Measurements from ENCODE around the gene GABRG3. TPM values are rescaled to one million over a fixed set of nuclear protein-coding genes. Genes with fewer than 3 reads are reported as not detected.
A peak's percentile ranks its signal among the peaks of the same experiment; 100 is the strongest.

GABRG3 gene
- total RNA-seq = 2.0 TPM
- polyA plus RNA-seq = 0.71 TPM
- long read RNA-seq, donor 1 = 0 reads
- long read RNA-seq, donor 2 = 0 reads
- long read RNA-seq, donor 3, partial matches to known transcripts = 0 of 1 reads
- long read RNA-seq, donor 3, other reads (novel, unspliced or antisense) = 0 of 1 reads
- long read RNA-seq, donor 4, partial matches to known transcripts = 0 of 1 reads
- long read RNA-seq, donor 4, other reads (novel, unspliced or antisense) = 0 of 1 reads
- long read RNA-seq, donor 5 = 0 reads
- long read RNA-seq, donor 6 = 0 reads
- long read RNA-seq, donor 7 = 0 reads
- long read RNA-seq, donor 8 = 0 reads
- long read RNA-seq, donor 9 = 0 reads
- long read RNA-seq, donor 10, partial matches to known transcripts = 0 of 1 reads
- long read RNA-seq, donor 10, other reads (novel, unspliced or antisense) = 0 of 1 reads

DNA sequence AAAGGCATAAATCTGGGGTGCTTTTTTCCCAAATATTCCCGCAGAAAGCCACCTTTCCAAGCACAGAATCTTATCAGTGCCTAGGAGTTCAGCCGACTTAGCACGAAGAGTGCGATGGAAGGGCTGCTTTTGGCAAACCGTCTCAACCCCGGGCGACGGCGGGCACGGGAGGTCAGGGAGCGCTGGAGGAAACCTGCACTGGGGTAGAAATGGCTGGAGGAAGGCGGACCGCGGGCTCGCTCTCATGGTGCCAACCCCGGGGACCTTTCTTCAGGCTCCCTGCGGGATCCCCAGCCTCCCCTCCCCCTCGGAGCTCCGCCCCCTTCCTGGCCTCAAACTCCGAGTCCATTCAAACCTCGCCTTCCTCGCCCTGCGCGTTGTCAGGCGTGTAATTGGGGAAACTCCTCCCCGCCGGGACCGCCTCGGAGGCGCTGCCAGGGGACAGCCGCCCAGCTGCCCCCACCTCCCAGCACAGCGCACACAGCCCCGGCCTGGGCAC lies at the start of gene GABRG3:
Gene GABRG3 (plus strand): TSS at position 470 of the 499 bp plus-strand sequence.
- Histone ChIP-seq H3K27ac (ENCODE audit: low read depth in 1 of 2, low read length in 1 of 2) (no peak within 1 kb of the TSS), H3K27me3 (ENCODE audit: control insufficient read depth in 2 of 2, insufficient read depth in 1 of 2, low read length in 1 of 2) (peaks cover 23 to 29% of the 10 kb centered on the region in 2 donors), H3K36me3 (ENCODE audit: control insufficient read depth in 2 of 2, insufficient read depth in 2 of 2, low read length in 1 of 2) (no peaks in the 10 kb centered on the region), H3K4me1 (ENCODE audit: control insufficient read depth in 2 of 2, insufficient read depth in 2 of 2, low read length in 2 of 2) (no peaks in the 10 kb centered on the region), H3K4me3 (ENCODE audit: low read length in 2 of 2) (peak within 1 kb of the TSS in 1 of 2 donors; percentile 11), H3K9me3 (ENCODE audit: control insufficient read depth in 2 of 2, insufficient read depth in 1 of 2, low read length in 1 of 2) (no peaks in the 10 kb centered on the region)
- no peak for DNase-seq (ENCODE audit: low read depth in 6 of 9, low spot score in 9 of 9)
- WGBS = 5% methylated on average over 33 of the region's 33 CpGs

DNA sequence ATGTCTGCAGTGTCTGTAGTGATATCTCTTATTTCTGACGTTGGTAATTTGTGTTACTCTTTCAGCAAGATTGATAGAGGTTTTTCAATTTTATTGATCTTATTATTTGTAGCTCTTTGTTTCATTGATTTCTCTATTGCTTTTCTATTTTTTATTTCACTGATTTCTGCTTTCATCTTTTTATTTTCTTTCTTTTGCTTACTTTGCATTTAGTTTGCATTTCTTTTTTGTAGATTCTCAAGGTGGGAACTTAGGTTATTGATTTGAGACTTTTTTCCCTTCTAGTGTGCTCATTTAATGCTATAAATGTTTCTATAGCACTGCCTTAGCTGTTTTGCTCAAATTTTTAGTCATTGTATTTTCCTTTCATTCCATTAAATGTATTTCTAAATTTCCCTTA lies 49.5 kb upstream of the GABRG3 start:
- Histone ChIP-seq H3K4me3 (ENCODE audit: low read length in 2 of 2) (no peak overlapping the region), H3K9me3 (ENCODE audit: control insufficient read depth in 2 of 2, insufficient read depth in 1 of 2, low read length in 1 of 2) (no peaks in the 10 kb centered on the region), H3K36me3 (ENCODE audit: control insufficient read depth in 2 of 2, insufficient read depth in 2 of 2, low read length in 1 of 2) (no peaks in the 10 kb centered on the region), H3K27me3 (ENCODE audit: control insufficient read depth in 2 of 2, insufficient read depth in 1 of 2, low read length in 1 of 2) (no peaks in the 10 kb centered on the region), H3K27ac (ENCODE audit: low read depth in 1 of 2, low read length in 1 of 2) (no peak overlapping the region), H3K4me1 (ENCODE audit: control insufficient read depth in 2 of 2, insufficient read depth in 2 of 2, low read length in 2 of 2) (no peaks in the 10 kb centered on the region)
- WGBS = 83% methylated on average over 1 of the region's 1 CpG
- no peak for DNase-seq (ENCODE audit: low read depth in 6 of 9, low spot score in 9 of 9)

- H3K27me3 ChIP-seq (ENCODE audit: control insufficient read depth in 2 of 2, insufficient read depth in 1 of 2, low read length in 1 of 2) = no peaks in the 10 kb centered on the region
- DNase-seq (ENCODE audit: low read depth in 6 of 9, low spot score in 9 of 9) = no peak
- no peak overlapping the region for H3K27ac ChIP-seq (ENCODE audit: low read depth in 1 of 2, low read length in 1 of 2)
- no peaks in the 10 kb centered on the region for H3K36me3 ChIP-seq (ENCODE audit: control insufficient read depth in 2 of 2, insufficient read depth in 2 of 2, low read length in 1 of 2)
- H3K4me3 ChIP-seq (ENCODE audit: low read length in 2 of 2) = no peak overlapping the region
- H3K4me1 ChIP-seq (ENCODE audit: control insufficient read depth in 2 of 2, insufficient read depth in 2 of 2, low read length in 2 of 2) = no peaks in the 10 kb centered on the region
- 87% methylated on average over 2 of the region's 2 CpGs for WGBS
- no peaks in the 10 kb centered on the region for H3K9me3 ChIP-seq (ENCODE audit: control insufficient read depth in 2 of 2, insufficient read depth in 1 of 2, low read length in 1 of 2)
Observed at GRCh38 chr15:26926081-26926480, 44.9 kb upstream of the GABRG3 start.

DNA sequence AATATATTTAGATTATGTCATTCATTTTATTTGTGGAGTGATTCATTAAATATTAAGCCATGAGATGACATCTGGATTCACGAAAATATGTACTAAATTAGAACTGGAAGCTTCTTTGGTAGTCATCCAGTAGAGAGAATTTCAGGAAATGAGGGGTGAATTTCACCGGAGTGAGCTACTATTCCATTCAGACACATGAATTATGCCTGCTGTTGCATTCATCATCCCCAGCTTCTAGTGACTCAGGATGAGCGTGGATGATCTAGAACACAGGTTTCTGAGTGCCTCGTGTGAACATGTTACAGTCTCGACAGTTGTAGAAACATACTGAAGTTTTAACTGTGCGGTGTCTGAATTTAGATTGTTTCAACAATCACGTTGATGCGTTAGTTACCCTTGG lies 42.9 kb upstream of the GABRG3 start:
- no peak for DNase-seq (ENCODE audit: low read depth in 6 of 9, low spot score in 9 of 9)
- H3K4me3 ChIP-seq (ENCODE audit: low read length in 2 of 2) = no peak overlapping the region
- H3K4me1 ChIP-seq (ENCODE audit: control insufficient read depth in 2 of 2, insufficient read depth in 2 of 2, low read length in 2 of 2) = no peaks in the 10 kb centered on the region
- no peaks in the 10 kb centered on the region for H3K36me3 ChIP-seq (ENCODE audit: control insufficient read depth in 2 of 2, insufficient read depth in 2 of 2, low read length in 1 of 2)
- H3K27me3 ChIP-seq (ENCODE audit: control insufficient read depth in 2 of 2, insufficient read depth in 1 of 2, low read length in 1 of 2) = no peaks in the 10 kb centered on the region
- H3K27ac ChIP-seq (ENCODE audit: low read depth in 1 of 2, low read length in 1 of 2) = no peak overlapping the region
- 88% methylated on average over 8 of the region's 8 CpGs for WGBS
- no peaks in the 10 kb centered on the region for H3K9me3 ChIP-seq (ENCODE audit: control insufficient read depth in 2 of 2, insufficient read depth in 1 of 2, low read length in 1 of 2)

DNA sequence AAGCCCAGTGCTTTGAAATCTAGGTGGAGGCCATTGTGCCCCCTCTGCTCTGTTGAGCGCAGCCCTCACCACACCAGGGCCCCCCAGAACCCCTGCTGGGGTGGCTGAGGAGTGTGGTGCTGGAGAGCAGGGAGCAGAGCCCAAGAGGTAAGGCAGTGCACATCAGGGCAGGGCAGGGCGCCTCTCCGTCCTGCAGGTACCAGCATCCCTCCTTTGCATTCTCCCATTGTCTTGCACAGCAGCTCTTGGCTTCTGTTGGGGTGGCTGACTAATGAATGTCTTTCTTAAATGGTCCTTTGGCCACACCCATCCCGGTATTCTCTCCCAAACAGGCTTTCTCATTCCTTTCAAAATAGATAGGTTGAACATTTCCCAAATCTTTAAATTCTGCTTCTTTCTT lies 41.4 kb upstream of the GABRG3 start:
- 92% methylated on average over 4 of the region's 4 CpGs for WGBS
- Histone ChIP-seq H3K4me1 (ENCODE audit: control insufficient read depth in 2 of 2, insufficient read depth in 2 of 2, low read length in 2 of 2) (no peaks in the 10 kb centered on the region), H3K27me3 (ENCODE audit: control insufficient read depth in 2 of 2, insufficient read depth in 1 of 2, low read length in 1 of 2) (no peaks in the 10 kb centered on the region), H3K27ac (ENCODE audit: low read depth in 1 of 2, low read length in 1 of 2) (no peak overlapping the region), H3K36me3 (ENCODE audit: control insufficient read depth in 2 of 2, insufficient read depth in 2 of 2, low read length in 1 of 2) (no peaks in the 10 kb centered on the region), H3K9me3 (ENCODE audit: control insufficient read depth in 2 of 2, insufficient read depth in 1 of 2, low read length in 1 of 2) (no peaks in the 10 kb centered on the region), H3K4me3 (ENCODE audit: low read length in 2 of 2) (no peak overlapping the region)
- no peak for DNase-seq (ENCODE audit: low read depth in 6 of 9, low spot score in 9 of 9)

- DNase-seq (ENCODE audit: low read depth in 6 of 9, low spot score in 9 of 9) = no peak
- Histone ChIP-seq H3K27ac (ENCODE audit: low read depth in 1 of 2, low read length in 1 of 2) (no peak overlapping the region), H3K4me1 (ENCODE audit: control insufficient read depth in 2 of 2, insufficient read depth in 2 of 2, low read length in 2 of 2) (no peaks in the 10 kb centered on the region), H3K27me3 (ENCODE audit: control insufficient read depth in 2 of 2, insufficient read depth in 1 of 2, low read length in 1 of 2) (no peaks in the 10 kb centered on the region), H3K4me3 (ENCODE audit: low read length in 2 of 2) (no peak overlapping the region), H3K9me3 (ENCODE audit: control insufficient read depth in 2 of 2, insufficient read depth in 1 of 2, low read length in 1 of 2) (peaks cover 0 to 2% of the 10 kb centered on the region in 2 donors), H3K36me3 (ENCODE audit: control insufficient read depth in 2 of 2, insufficient read depth in 2 of 2, low read length in 1 of 2) (no peaks in the 10 kb centered on the region)
- WGBS = 95% methylated on average over 6 of the region's 6 CpGs
Observed at GRCh38 chr15:26934848-26935247, 36.1 kb upstream of the GABRG3 start.

- WGBS = 95% methylated on average over 12 of the region's 12 CpGs
- no peak overlapping the region for H3K27ac ChIP-seq (ENCODE audit: low read depth in 1 of 2, low read length in 1 of 2)
- H3K36me3 ChIP-seq (ENCODE audit: control insufficient read depth in 2 of 2, insufficient read depth in 2 of 2, low read length in 1 of 2) = no peaks in the 10 kb centered on the region
- no peak overlapping the region for H3K4me3 ChIP-seq (ENCODE audit: low read length in 2 of 2)
- H3K27me3 ChIP-seq (ENCODE audit: control insufficient read depth in 2 of 2, insufficient read depth in 1 of 2, low read length in 1 of 2) = no peaks in the 10 kb centered on the region
- no peaks in the 10 kb centered on the region for H3K4me1 ChIP-seq (ENCODE audit: control insufficient read depth in 2 of 2, insufficient read depth in 2 of 2, low read length in 2 of 2)
- DNase-seq (ENCODE audit: low read depth in 6 of 9, low spot score in 9 of 9) = no peak
- H3K9me3 ChIP-seq (ENCODE audit: control insufficient read depth in 2 of 2, insufficient read depth in 1 of 2, low read length in 1 of 2) = peaks cover 0 to 2% of the 10 kb centered on the region in 2 donors
Observed at GRCh38 chr15:26935322-26935721, 35.7 kb upstream of the GABRG3 start.

GRCh38 chr15:26936502-26936901 lies 34.5 kb upstream of the GABRG3 start:
- WGBS = 89% methylated on average over 5 of the region's 5 CpGs
- Histone ChIP-seq H3K27me3 (ENCODE audit: control insufficient read depth in 2 of 2, insufficient read depth in 1 of 2, low read length in 1 of 2) (no peaks in the 10 kb centered on the region), H3K27ac (ENCODE audit: low read depth in 1 of 2, low read length in 1 of 2) (no peak overlapping the region)

GRCh38 chr15:26937134-26937533 lies 33.8 kb upstream of the GABRG3 start:
- H3K9me3 ChIP-seq (ENCODE audit: control insufficient read depth in 2 of 2, insufficient read depth in 1 of 2, low read length in 1 of 2) = peaks cover 0 to 2% of the 10 kb centered on the region in 2 donors
- no peak overlapping the region for H3K27ac ChIP-seq (ENCODE audit: low read depth in 1 of 2, low read length in 1 of 2)
- H3K36me3 ChIP-seq (ENCODE audit: control insufficient read depth in 2 of 2, insufficient read depth in 2 of 2, low read length in 1 of 2) = no peaks in the 10 kb centered on the region
- no peaks in the 10 kb centered on the region for H3K4me1 ChIP-seq (ENCODE audit: control insufficient read depth in 2 of 2, insufficient read depth in 2 of 2, low read length in 2 of 2)
- no peak for DNase-seq (ENCODE audit: low read depth in 6 of 9, low spot score in 9 of 9)
- no peaks in the 10 kb centered on the region for H3K27me3 ChIP-seq (ENCODE audit: control insufficient read depth in 2 of 2, insufficient read depth in 1 of 2, low read length in 1 of 2)
- no peak overlapping the region for H3K4me3 ChIP-seq (ENCODE audit: low read length in 2 of 2)
- 93% methylated on average over 13 of the region's 13 CpGs for WGBS

More at GRCh38 chr15:26936502-26936901, 34.5 kb upstream of the GABRG3 start:
- no peaks in the 10 kb centered on the region for H3K4me1 ChIP-seq (ENCODE audit: control insufficient read depth in 2 of 2, insufficient read depth in 2 of 2, low read length in 2 of 2)
- no peak overlapping the region for H3K4me3 ChIP-seq (ENCODE audit: low read length in 2 of 2)
- peaks cover 0 to 2% of the 10 kb centered on the region in 2 donors for H3K9me3 ChIP-seq (ENCODE audit: control insufficient read depth in 2 of 2, insufficient read depth in 1 of 2, low read length in 1 of 2)
- DNase-seq (ENCODE audit: low read depth in 6 of 9, low spot score in 9 of 9) = no peak
- no peaks in the 10 kb centered on the region for H3K36me3 ChIP-seq (ENCODE audit: control insufficient read depth in 2 of 2, insufficient read depth in 2 of 2, low read length in 1 of 2)
